Omental fat pad (tissue), 4 donors: ENCODE data around the gene IGFL3. TPM values are rescaled to one million over a fixed set of nuclear protein-coding genes. Genes with fewer than 3 reads are reported as not detected.
"Not testable (repeated sequence)": the region's sequence is repeated elsewhere in the genome, so short reads cannot be mapped to it uniquely, and the experiment has no call there.

Experiments used
- ATAC-seq: fragments of 150-250 bp; one replicate; pipeline ENCODE4 v1.9.1; 2016; ENCODE audit warnings: mild to moderate bottlenecking, moderate library complexity; ENCODE audit not compliant: low FRiP score
- DNase-seq: peaks from one replicate; pipeline ENCODE4 v3.0.0-alpha.2; 2019; ENCODE audit warnings: low spot score
- CTCF ChIP-seq, 3 donors: fragments of 450-650 bp; IDR thresholded peaks; one replicate each; pipeline ENCODE4 v1.5.1; 2016 to 2017; ENCODE audit warnings: antibody characterized with exemption in 3 of 3, mild to moderate bottlenecking in 3 of 3, moderate library complexity in 2 of 3
- total RNA-seq, 4 donors: library from RNA; depleted of rRNA; stranded (reverse); fragments of >200 nt; gene quantifications; one replicate each; pipeline ENCODE4 v1.1.0, GENCODE V29; 2016

IGFL3 gene
- total RNA-seq, 4 donors from 2014 or later: not detected

- ATAC-seq (no peak), DNase-seq (no peak)
- no peak for TF ChIP-seq CTCF (IDR thresholded peaks at IDR 0.05)
These were observed 38.6 kb downstream of the IGFL3 start for GRCh38 chr19:46085888-46086287.

DNA sequence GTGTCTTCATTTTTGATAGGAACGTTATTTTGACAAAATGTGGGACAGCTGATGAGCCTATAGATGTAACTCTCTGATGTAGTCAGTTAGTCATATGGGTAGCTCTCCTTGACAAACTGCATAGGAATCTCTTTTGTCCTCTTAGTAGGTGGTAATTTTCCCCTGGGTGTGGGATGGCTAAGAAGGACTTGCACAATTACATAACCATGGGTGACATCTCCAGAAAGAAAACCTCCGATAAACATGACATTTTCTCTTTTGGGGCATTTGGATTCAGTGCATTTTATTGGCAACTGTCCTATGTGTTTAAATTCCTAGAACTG lies 41.8 kb downstream of the IGFL3 start:
- no peak for TF ChIP-seq CTCF (IDR thresholded peaks at IDR 0.05)
- DNase-seq (no peak), ATAC-seq (no peak)

- DNase-seq: no peak
- peak in 2 of 3 donors; percentile 18 to 25 for TF ChIP-seq CTCF (IDR thresholded peaks at IDR 0.05)
These were observed 42.4 kb downstream of the IGFL3 start for GRCh38 chr19:46081928-46082727.

GRCh38 chr19:46080561-46080960 lies 43.9 kb downstream of the IGFL3 start:
- DNase-seq: no peak
- ATAC-seq: peak; percentile 53
- TF ChIP-seq CTCF (IDR thresholded peaks at IDR 0.05): no peak

More at GRCh38 chr19:46081928-46082727, 42.4 kb downstream of the IGFL3 start:
- ATAC-seq: no peak

- ATAC-seq (no peak), DNase-seq (no peak)
- TF ChIP-seq CTCF (IDR thresholded peaks at IDR 0.05): no peak
These were observed 44.9 kb downstream of the IGFL3 start for GRCh38 chr19:46079576-46079975.

GRCh38 chr19:46078573-46079332 lies 45.7 kb downstream of the IGFL3 start:
- not testable (repeated sequence) for DNase-seq
- ATAC-seq: peak; percentile 80

DNA sequence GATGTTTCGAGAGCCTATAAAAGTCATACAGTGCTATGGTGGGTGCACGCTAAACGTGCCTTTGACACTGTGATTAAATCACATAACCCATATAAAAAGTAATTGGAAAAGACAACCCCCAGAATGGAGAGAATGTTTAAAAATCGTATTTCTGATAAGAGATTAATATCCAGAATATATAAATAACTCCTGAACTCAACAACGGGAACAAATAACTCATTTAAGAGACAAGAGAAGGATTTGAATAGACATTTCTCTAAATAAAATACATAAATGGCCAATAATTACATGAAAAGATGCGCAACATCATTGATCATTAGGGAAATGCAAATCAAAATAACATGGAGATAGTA lies 46.7 kb downstream of the IGFL3 start:
- no peak for TF ChIP-seq CTCF (IDR thresholded peaks at IDR 0.05)
- no peak for ATAC-seq
- no peak for DNase-seq
